Liver (tissue), 9 donors: ENCODE measurements around the gene NUDT1. TPM values are rescaled to one million over a fixed set of nuclear protein-coding genes. Genes with fewer than 3 reads are reported as not detected.

Experiments
- DNase-seq: peaks from one replicate; pipeline ENCODE4 v3.0.0-alpha.2; 2017; ENCODE audit warnings: low spot score
- H3K27ac ChIP-seq, 2 donors: one replicate each; pipeline ENCODE4 v1.7.0; 2013; ENCODE audit warnings: inconsistent platforms in 2 of 2, low read length in 2 of 2, control low read depth in 1 of 2, low read depth in 1 of 2, mild to moderate bottlenecking in 1 of 2
- H3K27me3 ChIP-seq, 4 donors: one replicate each; pipeline versions ENCODE4 v1.6.1 to v1.7.0; 2013; ENCODE audit warnings: low read length in 3 of 4, inconsistent platforms in 1 of 4, mild to moderate bottlenecking in 1 of 4, moderate library complexity in 1 of 4; ENCODE audit not compliant: control insufficient read depth in 4 of 4, insufficient read depth in 4 of 4
- H3K36me3 ChIP-seq, 4 donors: one replicate each; pipeline versions ENCODE4 v1.6.1 to v1.7.0; 2013; ENCODE audit warnings: low read length in 3 of 4, mild to moderate bottlenecking in 3 of 4, low read depth in 1 of 4, moderate library complexity in 1 of 4; ENCODE audit not compliant: control insufficient read depth in 4 of 4, insufficient read depth in 3 of 4
- H3K4me1 ChIP-seq, 4 donors: one replicate each; pipeline versions ENCODE4 v1.6.1 to v1.7.0; 2013; ENCODE audit warnings: low read length in 3 of 4, mild to moderate bottlenecking in 3 of 4, moderate library complexity in 1 of 4; ENCODE audit not compliant: control insufficient read depth in 4 of 4, insufficient read depth in 4 of 4
- H3K4me3 ChIP-seq, 3 donors: one replicate each; pipeline versions ENCODE4 v1.6.1 to v1.7.0; 2013; ENCODE audit warnings: low read length in 3 of 3, control low read depth in 1 of 3, low read depth in 1 of 3, mild to moderate bottlenecking in 1 of 3
- H3K9ac ChIP-seq, 2 donors: one replicate each; pipeline ENCODE4 v1.7.0; 2013; ENCODE audit warnings: low read length in 2 of 2, mild to moderate bottlenecking in 2 of 2, moderate library complexity in 2 of 2, control low read depth in 1 of 2, low read depth in 1 of 2
- H3K9me3 ChIP-seq, 4 donors: one replicate each; pipeline versions ENCODE4 v1.6.1 to v1.7.0; 2013; ENCODE audit warnings: low read length in 3 of 4; ENCODE audit not compliant: control insufficient read depth in 4 of 4
- ATF3 ChIP-seq: IDR thresholded peaks from 2 replicates; pipeline ENCODE4 v1.6.1; 2016; ENCODE audit warnings: antibody characterized with exemption
- EGR1 ChIP-seq, 2 donors: IDR thresholded peaks; 2 replicates each; pipeline ENCODE4 v1.6.1; 2016 to 2018; ENCODE audit warnings: antibody characterized with exemption in 2 of 2, low read depth in 2 of 2
- FOXA1 ChIP-seq: IDR thresholded peaks from 2 replicates; pipeline ENCODE4 v1.6.1; 2016; ENCODE audit warnings: antibody characterized with exemption
- FOXA2 ChIP-seq: IDR thresholded peaks from 2 replicates; pipeline ENCODE4 v1.6.1; 2016; ENCODE audit warnings: antibody characterized with exemption
- GABPA ChIP-seq, 2 donors: IDR thresholded peaks in 1 of 2; conservative IDR thresholded peaks in 1 of 2; 2 replicates each; pipeline ENCODE4 v1.6.1; 2016; ENCODE audit warnings: antibody characterized with exemption in 2 of 2, mild to moderate bottlenecking in 1 of 2, moderate library complexity in 1 of 2
- HNF4A ChIP-seq, 2 donors: conservative IDR thresholded peaks; 2 replicates each; pipeline ENCODE4 v1.6.1; 2016; ENCODE audit warnings: antibody characterized with exemption in 2 of 2, mild to moderate bottlenecking in 2 of 2
- HNF4G ChIP-seq: IDR thresholded peaks from 2 replicates; pipeline ENCODE4 v1.6.1; 2016; ENCODE audit warnings: antibody characterized with exemption
- JUND ChIP-seq, 2 donors: IDR thresholded peaks; 2 replicates each; pipeline ENCODE4 v1.6.1; 2016; ENCODE audit warnings: antibody characterized with exemption in 2 of 2
- MAX ChIP-seq: IDR thresholded peaks from 2 replicates; pipeline ENCODE4 v1.6.1; 2016; ENCODE audit warnings: antibody characterized with exemption
- NR2F2 ChIP-seq: IDR thresholded peaks from 2 replicates; pipeline ENCODE4 v1.6.1; 2016; ENCODE audit warnings: antibody characterized with exemption
- RAD21 ChIP-seq, 2 donors: IDR thresholded peaks; 2 replicates each; pipeline ENCODE4 v1.6.1; 2016; ENCODE audit warnings: antibody characterized with exemption in 2 of 2, mild to moderate bottlenecking in 2 of 2
- SP1 ChIP-seq: IDR thresholded peaks from 2 replicates; pipeline ENCODE4 v1.6.1; 2018; ENCODE audit warnings: antibody characterized with exemption, mild to moderate bottlenecking
- TAF1 ChIP-seq: conservative IDR thresholded peaks from 2 replicates; pipeline ENCODE4 v1.6.1; 2016; ENCODE audit warnings: antibody characterized with exemption, mild to moderate bottlenecking
- YY1 ChIP-seq: IDR thresholded peaks from 2 replicates; pipeline ENCODE4 v1.6.1; 2016; ENCODE audit warnings: antibody characterized with exemption, mild to moderate bottlenecking
- ZBTB33 ChIP-seq: IDR thresholded peaks from 2 replicates; pipeline ENCODE4 v1.6.1; 2016; ENCODE audit warnings: antibody characterized with exemption
- WGBS: extraction: QIAGEN DNeasy Blood & Tissue Kit; methylation state at CpG from one replicate; pipeline ENCODE4 v1.1.7; 2013; 5-methylcytosine and 5-hydroxymethylcytosine counted together
- polyA plus RNA-seq, 2 donors: library from polyadenylated mRNA; stranded (reverse) in 1 of 2; unstranded in 1 of 2; fragments of 200-250 nt in 1 of 2; fragments of >200 nt in 1 of 2; fragmentation: Nextera tagmentation in 1 of 2; extraction: Ambion mirVana in 1 of 2; gene quantifications; one replicate each; pipeline versions ENCODE4 v1.2.1 to v1.2.3, GENCODE V29; 2013 to 2015
- total RNA-seq, 2 donors: library from RNA; depleted of rRNA; stranded (reverse); fragments of >200 nt; gene quantifications; one replicate each; pipeline ENCODE4 v1.2.3, GENCODE V29; 2014
- TF ChIP-seq, protein P1 (sequence below): IDR thresholded peaks from 2 replicates; pipeline ENCODE4 v1.6.1; 2016; ENCODE audit warnings: antibody characterized with exemption, mild to moderate bottlenecking
- TF ChIP-seq, protein P2 (sequence below): fragments of 150-350 bp; IDR thresholded peaks from 2 replicates; pipeline ENCODE4 v1.5.1; 2017; ENCODE audit warnings: improper control_type of control experiment, low read depth, low read length; ENCODE audit not compliant: missing input control
- donor health status: healthy.
- donor health status: healthy.
- donor health status: healthy.
- donor health status: healthy.
- donor health status: healthy.

NUDT1 gene
- total and polyA plus RNA-seq, 4 donors: 1.0 to 22.3 (median 3.1) TPM

DNA sequence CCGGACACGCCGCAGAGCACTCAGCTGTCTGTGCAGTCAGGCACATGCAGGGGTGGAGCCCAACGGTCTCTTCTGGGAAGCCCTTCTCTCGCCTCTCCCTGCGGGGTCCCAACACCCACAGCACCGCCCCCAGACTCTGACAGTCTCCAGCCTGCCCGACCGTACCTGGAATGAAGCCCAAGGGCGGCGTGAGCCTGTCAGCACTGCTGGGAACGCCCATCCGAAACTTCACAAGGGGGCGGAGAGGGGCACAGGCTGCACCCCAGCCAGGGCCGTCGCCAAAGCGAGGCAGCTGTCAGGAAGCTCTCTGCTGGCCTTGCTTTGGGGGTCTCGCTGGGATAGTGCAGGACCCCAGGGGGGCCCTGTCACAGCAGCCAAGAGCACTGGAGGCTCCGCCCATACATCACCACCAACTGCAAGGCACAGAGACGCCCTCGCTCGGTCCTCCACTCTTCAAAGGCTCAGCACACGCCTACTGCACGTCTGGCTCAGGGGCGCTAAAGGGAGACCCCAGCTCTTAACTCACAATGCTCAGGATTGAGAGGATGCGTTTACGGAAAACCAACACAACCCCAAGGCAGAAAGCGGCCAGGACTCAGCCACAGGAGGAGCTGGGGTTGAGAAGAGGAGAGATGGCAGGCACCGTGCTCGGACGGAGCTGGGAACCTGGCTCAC lies 40.2 kb upstream of the NUDT1 start:
- no peaks in the 10 kb centered on the region for H3K4me1 ChIP-seq
- no peak overlapping the region for H3K27ac ChIP-seq
- no peak overlapping the region for H3K9ac ChIP-seq
- no peak overlapping the region for H3K4me3 ChIP-seq
- H3K36me3 ChIP-seq: peaks cover 0 to 10% (median 2%) of the 10 kb centered on the region in 4 donors
- no peaks in the 10 kb centered on the region for H3K27me3 ChIP-seq
- TF ChIP-seq MAX (no peak), ATF3 (no peak)
- DNase-seq: no peak
- WGBS: 94% methylated on average over 31 of the region's 31 CpGs
- no peaks in the 10 kb centered on the region for H3K9me3 ChIP-seq

- Histone ChIP-seq H3K27ac (no peak overlapping the region), H3K9ac (no peak overlapping the region), H3K4me1 (no peaks in the 10 kb centered on the region), H3K27me3 (no peaks in the 10 kb centered on the region), H3K9me3 (no peaks in the 10 kb centered on the region), H3K4me3 (no peak overlapping the region), H3K36me3 (peaks cover 0 to 13% (median 2%) of the 10 kb centered on the region in 4 donors)
- WGBS: 90% methylated on average over 14 of the region's 14 CpGs
- DNase-seq: no peak
- TF ChIP-seq ATF3 (no peak), FOXA2 (no peak), ZBTB33 (no peak), EGR1 (IDR thresholded peaks at IDR 0.05; ENCODE audit: low read depth in 2 of 2) (no peak), SP1 (no peak), YY1 (no peak), FOXA1 (no peak), NR2F2 (no peak), TAF1 (no peak), RAD21 (IDR thresholded peaks at IDR 0.05) (no peak), GABPA (IDR thresholded peaks at IDR 0.05 in 1 of 2, conservative IDR thresholded peaks at IDR 0.05 in 1 of 2) (no peak), HNF4A (conservative IDR thresholded peaks at IDR 0.05) (no peak), JUND (IDR thresholded peaks at IDR 0.05) (no peak), HNF4G (no peak)
- TF ChIP-seq, protein P1, sequence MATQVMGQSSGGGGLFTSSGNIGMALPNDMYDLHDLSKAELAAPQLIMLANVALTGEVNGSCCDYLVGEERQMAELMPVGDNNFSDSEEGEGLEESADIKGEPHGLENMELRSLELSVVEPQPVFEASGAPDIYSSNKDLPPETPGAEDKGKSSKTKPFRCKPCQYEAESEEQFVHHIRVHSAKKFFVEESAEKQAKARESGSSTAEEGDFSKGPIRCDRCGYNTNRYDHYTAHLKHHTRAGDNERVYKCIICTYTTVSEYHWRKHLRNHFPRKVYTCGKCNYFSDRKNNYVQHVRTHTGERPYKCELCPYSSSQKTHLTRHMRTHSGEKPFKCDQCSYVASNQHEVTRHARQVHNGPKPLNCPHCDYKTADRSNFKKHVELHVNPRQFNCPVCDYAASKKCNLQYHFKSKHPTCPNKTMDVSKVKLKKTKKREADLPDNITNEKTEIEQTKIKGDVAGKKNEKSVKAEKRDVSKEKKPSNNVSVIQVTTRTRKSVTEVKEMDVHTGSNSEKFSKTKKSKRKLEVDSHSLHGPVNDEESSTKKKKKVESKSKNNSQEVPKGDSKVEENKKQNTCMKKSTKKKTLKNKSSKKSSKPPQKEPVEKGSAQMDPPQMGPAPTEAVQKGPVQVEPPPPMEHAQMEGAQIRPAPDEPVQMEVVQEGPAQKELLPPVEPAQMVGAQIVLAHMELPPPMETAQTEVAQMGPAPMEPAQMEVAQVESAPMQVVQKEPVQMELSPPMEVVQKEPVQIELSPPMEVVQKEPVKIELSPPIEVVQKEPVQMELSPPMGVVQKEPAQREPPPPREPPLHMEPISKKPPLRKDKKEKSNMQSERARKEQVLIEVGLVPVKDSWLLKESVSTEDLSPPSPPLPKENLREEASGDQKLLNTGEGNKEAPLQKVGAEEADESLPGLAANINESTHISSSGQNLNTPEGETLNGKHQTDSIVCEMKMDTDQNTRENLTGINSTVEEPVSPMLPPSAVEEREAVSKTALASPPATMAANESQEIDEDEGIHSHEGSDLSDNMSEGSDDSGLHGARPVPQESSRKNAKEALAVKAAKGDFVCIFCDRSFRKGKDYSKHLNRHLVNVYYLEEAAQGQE: no peak
- TF ChIP-seq, protein P2, sequence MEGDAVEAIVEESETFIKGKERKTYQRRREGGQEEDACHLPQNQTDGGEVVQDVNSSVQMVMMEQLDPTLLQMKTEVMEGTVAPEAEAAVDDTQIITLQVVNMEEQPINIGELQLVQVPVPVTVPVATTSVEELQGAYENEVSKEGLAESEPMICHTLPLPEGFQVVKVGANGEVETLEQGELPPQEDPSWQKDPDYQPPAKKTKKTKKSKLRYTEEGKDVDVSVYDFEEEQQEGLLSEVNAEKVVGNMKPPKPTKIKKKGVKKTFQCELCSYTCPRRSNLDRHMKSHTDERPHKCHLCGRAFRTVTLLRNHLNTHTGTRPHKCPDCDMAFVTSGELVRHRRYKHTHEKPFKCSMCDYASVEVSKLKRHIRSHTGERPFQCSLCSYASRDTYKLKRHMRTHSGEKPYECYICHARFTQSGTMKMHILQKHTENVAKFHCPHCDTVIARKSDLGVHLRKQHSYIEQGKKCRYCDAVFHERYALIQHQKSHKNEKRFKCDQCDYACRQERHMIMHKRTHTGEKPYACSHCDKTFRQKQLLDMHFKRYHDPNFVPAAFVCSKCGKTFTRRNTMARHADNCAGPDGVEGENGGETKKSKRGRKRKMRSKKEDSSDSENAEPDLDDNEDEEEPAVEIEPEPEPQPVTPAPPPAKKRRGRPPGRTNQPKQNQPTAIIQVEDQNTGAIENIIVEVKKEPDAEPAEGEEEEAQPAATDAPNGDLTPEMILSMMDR: no peak
Observed at GRCh38 chr7:2202361-2202761, 39.7 kb upstream of the NUDT1 start.
